IMR-90 (cell line): ENCODE measurements around the gene WDR53. TPM values are rescaled to one million over a fixed set of nuclear protein-coding genes. Genes with fewer than 3 reads are reported as not detected.

Experiments used
- ATAC-seq: fragments of 200-7000 bp; cut with Tn5 transposase; 2 replicates; pipeline ENCODE4 v1.9.1; 2020; ENCODE audit warnings: low read depth, mild to moderate bottlenecking, moderate library complexity
- BruUV-seq: library from RNA; stranded (reverse); fragments of 400-500 nt; replicated peaks from 2 replicates; lab custom pipeline; 2021; lab: Mats Ljungman, UMichigan
- CTCF ChIA-PET: fragments of 300-600 bp; formaldehyde crosslinking; extraction: SDS; loops from one replicate; lab custom pipeline; 2021; ENCODE audit warnings: antibody characterized with exemption; lab: Yijun Ruan, JAX
- POLR2A ChIA-PET: fragments of 300-600 bp; sonication (Branson Sonifier 250); formaldehyde crosslinking; loops from one replicate; lab custom pipeline; 2022; ENCODE audit warnings: antibody characterized with exemption; ENCODE audit not compliant: unreplicated experiment; lab: Charles Lee
- DNase-seq: peaks from one replicate; pipeline ENCODE4 v3.0.0; 2013
- H2AFZ ChIP-seq: replicated peaks from 2 replicates; pipeline ENCODE3; 2013; ENCODE audit warnings: low read length, mild to moderate bottlenecking; ENCODE audit not compliant: poor library complexity
- H2AK5ac ChIP-seq: 2 replicates; pipeline ENCODE4 v1.6.1; 2013; ENCODE audit warnings: low read depth, low read length, inconsistent platforms
- H2AK9ac ChIP-seq: replicated peaks from 2 replicates; pipeline ENCODE3; 2013; ENCODE audit warnings: mild to moderate bottlenecking, low read depth, low read length, moderate library complexity; ENCODE audit not compliant: poor library complexity
- H2BK120ac ChIP-seq: 2 replicates; pipeline ENCODE4 v1.6.1; 2013; ENCODE audit warnings: low read depth, low read length, inconsistent platforms
- H2BK15ac ChIP-seq: 3 replicates; pipeline ENCODE4 v1.6.1; 2013; ENCODE audit warnings: low read depth, low read length, inconsistent platforms
- H2BK20ac ChIP-seq: 2 replicates; pipeline ENCODE4 v1.6.1; 2013; ENCODE audit warnings: low read depth, mild to moderate bottlenecking, inconsistent platforms, low read length, moderate library complexity
- H2BK5ac ChIP-seq: 2 replicates; pipeline ENCODE4 v1.6.1; 2013; ENCODE audit warnings: mild to moderate bottlenecking, low read depth, low read length, inconsistent platforms; ENCODE audit not compliant: poor library complexity, severe bottlenecking
- H3K14ac ChIP-seq: replicated peaks from 2 replicates; pipeline ENCODE4 v1.6.1; 2013; ENCODE audit warnings: low read depth, low read length, inconsistent platforms
- H3K18ac ChIP-seq: 2 replicates; pipeline ENCODE4 v1.6.1; 2013; ENCODE audit warnings: low read depth, low read length, control low read depth
- H3K23ac ChIP-seq: 2 replicates; pipeline ENCODE4 v1.6.1; 2013; ENCODE audit warnings: low read depth, low read length, inconsistent platforms
- H3K27ac ChIP-seq: 2 replicates; pipeline ENCODE4 v1.5.1; 2013; ENCODE audit warnings: mild to moderate bottlenecking, control low read depth, low read length; ENCODE audit not compliant: insufficient read depth
- H3K27me3 ChIP-seq: 2 replicates; pipeline ENCODE4 v1.6.1; 2013; ENCODE audit warnings: low read length; ENCODE audit not compliant: control insufficient read depth, insufficient read depth
- H3K36me3 ChIP-seq: 2 replicates; pipeline ENCODE4 v1.6.1; 2013; ENCODE audit warnings: low read length, mixed read lengths; ENCODE audit not compliant: control insufficient read depth, insufficient read depth
- H3K4ac ChIP-seq: 2 replicates; pipeline ENCODE4 v1.6.1; 2013; ENCODE audit warnings: low read depth, low read length, inconsistent platforms
- H3K4me1 ChIP-seq: 2 replicates; pipeline ENCODE4 v1.6.1; 2013; ENCODE audit warnings: low read length, mixed read lengths; ENCODE audit not compliant: control insufficient read depth, insufficient read depth
- H3K4me2 ChIP-seq: 2 replicates; pipeline ENCODE4 v1.6.1; 2013; ENCODE audit warnings: low read depth, mild to moderate bottlenecking, control low read depth, low read length, moderate library complexity
- H3K4me3 ChIP-seq: 2 replicates; pipeline ENCODE4 v1.5.1; 2013; ENCODE audit warnings: low read depth, mild to moderate bottlenecking, control low read depth, low read length, moderate library complexity; ENCODE audit not compliant: insufficient read depth
- H3K56ac ChIP-seq: 2 replicates; pipeline ENCODE4 v1.6.1; 2013; ENCODE audit warnings: low read length, inconsistent platforms; ENCODE audit not compliant: insufficient read depth; ENCODE audit errors: extremely low read depth
- H3K79me1 ChIP-seq, 2 experiments: 2 replicates each; pipeline ENCODE4 v1.6.1; 2013; ENCODE audit warnings: low read length in 2 of 2, inconsistent platforms in 1 of 2, low read depth in 1 of 2
- H3K9ac ChIP-seq: 2 replicates; pipeline ENCODE4 v1.6.1; 2013; ENCODE audit warnings: low read depth, low read length, control low read depth
- H3K9me1 ChIP-seq: 2 replicates; pipeline ENCODE4 v1.6.1; 2013; ENCODE audit warnings: low read length, inconsistent platforms; ENCODE audit not compliant: insufficient read depth
- H3K9me3 ChIP-seq: 2 replicates; pipeline ENCODE4 v1.6.1; 2013; ENCODE audit warnings: low read length; ENCODE audit not compliant: control insufficient read depth, insufficient read depth
- H4K20me1 ChIP-seq: 2 replicates; pipeline ENCODE4 v1.6.1; 2013; ENCODE audit warnings: low read length, inconsistent platforms; ENCODE audit not compliant: insufficient read depth
- H4K5ac ChIP-seq: 2 replicates; pipeline ENCODE4 v1.6.1; 2013; ENCODE audit warnings: mild to moderate bottlenecking, low read depth, low read length, control low read depth
- H4K8ac ChIP-seq, 2 experiments: 2 replicates each; pipeline ENCODE4 v1.6.1; 2013; ENCODE audit warnings: low read depth in 2 of 2, low read length in 2 of 2, control low read depth in 1 of 2, inconsistent platforms in 1 of 2
- H4K91ac ChIP-seq: 2 replicates; pipeline ENCODE4 v1.6.1; 2013; ENCODE audit warnings: low read depth, low read length, inconsistent platforms; ENCODE audit not compliant: insufficient read depth
- CEBPB ChIP-seq: IDR thresholded peaks from 2 replicates; pipeline ENCODE4 v1.6.1; 2012; ENCODE audit warnings: low read depth, low read length, improper control_type of control experiment
- CTCF ChIP-seq: conservative IDR thresholded peaks from 2 replicates; pipeline ENCODE4 v1.5.1; 2012; ENCODE audit warnings: mild to moderate bottlenecking, low read depth, low read length, improper control_type of control experiment
- MXI1 ChIP-seq: IDR thresholded peaks from 2 replicates; pipeline ENCODE4 v1.6.1; 2012; ENCODE audit warnings: low read depth, mild to moderate bottlenecking, low read length, moderate library complexity, borderline replicate concordance
- WGBS, 2 experiments: methylation state at CpG; one replicate each; pipeline versions ENCODE4 v1.1.5 to v1.1.7; 2013; ENCODE audit warnings: missing lambda C conversion rate in 2 of 2; ENCODE audit not compliant: insufficient read length in 1 of 2; ENCODE audit errors: extremely low coverage in 2 of 2; 5-methylcytosine and 5-hydroxymethylcytosine counted together
- dilution Hi-C: fragments of 300-500 bp; cut with HindIII; formaldehyde crosslinking; loops from one replicate; pipeline ENCODE4 v1.14.3; 2018; ENCODE audit warnings: low sequenced_read_pairs; ENCODE audit not compliant: unreplicated experiment
- in situ Hi-C: fragments of 300-500 bp; cut with MboI; formaldehyde crosslinking; loops from 3 replicates; pipeline ENCODE4 v1.14.3; 2019; ENCODE audit warnings: low sequenced_read_pairs, inconsistent platforms, mixed read lengths
- intact Hi-C: fragments of 100-400 bp; cut with micrococcal nuclease; formaldehyde crosslinking; loops from 2 replicates; pipeline ENCODE4 v1.10.0; 2022
- polyA plus RNA-seq, 3 experiments: library from polyadenylated mRNA; depleted of rRNA; stranded (reverse); fragments of >200 nt; gene quantifications; 2 replicates each; pipeline ENCODE4 v1.2.3, GENCODE V29; 2012; ENCODE audit warnings: low replicate concordance in 1 of 3
- total RNA-seq: library from RNA; depleted of rRNA; stranded (reverse); fragments of >200 nt; gene quantifications from 2 replicates; pipeline ENCODE4 v1.2.3, GENCODE V29; 2012

Gene WDR53
- total and polyA plus RNA-seq, 2 of the 4 experiments (the other 2 are of a cell fraction) = 5.7 to 5.9 TPM

- no peak for DNase-seq
- Histone ChIP-seq H3K27me3 (no peaks in the 10 kb centered on the region), H2BK5ac (no peak overlapping the region), H3K36me3 (no peaks in the 10 kb centered on the region), H3K4ac (no peak overlapping the region), H3K9me3 (no peaks in the 10 kb centered on the region), H2BK15ac (no peak overlapping the region), H3K18ac (no peak overlapping the region), H3K56ac (no peak overlapping the region), H3K9me1 (no peaks in the 10 kb centered on the region), H4K8ac (no peak overlapping the region), H3K9ac (no peak overlapping the region), H3K4me1 (no peaks in the 10 kb centered on the region), H2BK120ac (no peak overlapping the region), H3K27ac (no peak overlapping the region), H2BK20ac (no peak overlapping the region), H2AK9ac (no peak overlapping the region), H3K4me2 (no peak overlapping the region), H2AFZ (no peak overlapping the region), H3K23ac (no peak overlapping the region), H3K79me1 (no peaks in the 10 kb centered on the region), H4K5ac (no peak overlapping the region), H3K14ac (no peak overlapping the region), H2AK5ac (no peak overlapping the region), H4K20me1 (no peaks in the 10 kb centered on the region), H3K4me3 (no peak overlapping the region), H4K91ac (no peak overlapping the region)
- WGBS, 2 experiments = no CpG with 5 or more reads among the region's 6 CpGs
- CTCF ChIA-PET = interaction anchor here (0.6 to 0.8 kb wide), 3 partner anchors 9 to 123 kb away, joined by 3 to 4 read pairs (median 3); no protein-coding TSS in a partner anchor
- in situ Hi-C loops = no loop called here
- TF ChIP-seq CEBPB (peak; percentile 47), MXI1 (no peak), CTCF (no peak)
- dilution Hi-C loops = no loop called here
- no peak for ATAC-seq
- BruUV-seq = no TSS peak
- POLR2A ChIA-PET = no interaction called here
- intact Hi-C loops = no loop called here
Measured at GRCh38 chr3:196541684-196542445, 26.5 kb downstream of the WDR53 start.
